ENCODE measurements around the gene WFS1.
A peak's percentile ranks its signal among the peaks of the same experiment; 100 is the strongest.

GRCh38 chr4:6221851-6222760 is 47.5 kb upstream of the WFS1 start:
- TF ChIP-seq CEBPB (IDR thresholded peaks at IDR 0.05; ENCODE audit: low read depth, low read length) (peak; percentile 62), CTCF (IDR thresholded peaks at IDR 0.05; ENCODE audit: control extremely low read depth in 1 of 3, insufficient read depth in 1 of 3, low read depth in 1 of 3, low read length in 3 of 3) (no peak), POLR2AphosphoS5 (IDR thresholded peaks at IDR 0.05; ENCODE audit: low read depth, low read length) (no peak), ZNF274 (IDR thresholded peaks at IDR 0.05; ENCODE audit: borderline replicate concordance, extremely low read depth, low read length) (no peak), ATF3 (IDR thresholded peaks at IDR 0.05; ENCODE audit: insufficient read depth, low read depth, low read length) (no peak), CHD1 (IDR thresholded peaks at IDR 0.05; ENCODE audit: low read depth, low read length) (no peak), SRF (IDR thresholded peaks at IDR 0.05; ENCODE audit: low read depth, low read length) (no peak), SIN3A (conservative IDR thresholded peaks at IDR 0.05 in 1 of 2, IDR thresholded peaks at IDR 0.05 in 1 of 2; ENCODE audit: low read depth in 1 of 2, low read length in 2 of 2) (0 out of 4 replicates have a peak, but pooled peaks of 1 of the 2 experiments have one; percentile 22), JUND (IDR thresholded peaks at IDR 0.05; ENCODE audit: low read length) (no peak), SAP30 (IDR thresholded peaks at IDR 0.05; ENCODE audit: insufficient read depth, insufficient replicate concordance, low read length) (no peak), EZH2 (IDR thresholded peaks at IDR 0.05; ENCODE audit: low read depth, low read length, severe bottlenecking) (no peak), POLR2A (IDR thresholded peaks at IDR 0.05; ENCODE audit: control extremely low read depth in 1 of 2, low read depth in 2 of 2, low read length in 2 of 2) (no peak)
- TF ChIP-seq, protein P1, sequence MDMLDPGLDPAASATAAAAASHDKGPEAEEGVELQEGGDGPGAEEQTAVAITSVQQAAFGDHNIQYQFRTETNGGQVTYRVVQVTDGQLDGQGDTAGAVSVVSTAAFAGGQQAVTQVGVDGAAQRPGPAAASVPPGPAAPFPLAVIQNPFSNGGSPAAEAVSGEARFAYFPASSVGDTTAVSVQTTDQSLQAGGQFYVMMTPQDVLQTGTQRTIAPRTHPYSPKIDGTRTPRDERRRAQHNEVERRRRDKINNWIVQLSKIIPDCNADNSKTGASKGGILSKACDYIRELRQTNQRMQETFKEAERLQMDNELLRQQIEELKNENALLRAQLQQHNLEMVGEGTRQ (IDR thresholded peaks at IDR 0.05; ENCODE audit: low read length): no peak
